Measurements from ENCODE around the gene EPB41L4B.
"Not testable (repeated sequence)": the region's sequence is repeated elsewhere in the genome, so short reads cannot be mapped to it uniquely, and the experiment has no call there.

EPB41L4B gene

GRCh38 chr9:109297899-109298298, 23.0 kb downstream of the EPB41L4B start:
- no peak for DNase-seq (ENCODE audit: low read depth in 2 of 2)

- DNase-seq (ENCODE audit: low read depth in 2 of 2): no peak
Measured at GRCh38 chr9:109295221-109296130, 25.4 kb downstream of the EPB41L4B start.

- no peak for DNase-seq (ENCODE audit: low read depth in 2 of 2)
Measured at GRCh38 chr9:109290385-109290784, 30.5 kb downstream of the EPB41L4B start.

- DNase-seq (ENCODE audit: low read depth in 2 of 2): no peak
Measured at GRCh38 chr9:109289931-109290330, 30.9 kb downstream of the EPB41L4B start.

- no peak for DNase-seq (ENCODE audit: low read depth in 2 of 2)
Measured at GRCh38 chr9:109289186-109289585, 31.7 kb downstream of the EPB41L4B start.

GRCh38 chr9:109286981-109287380, 33.9 kb downstream of the EPB41L4B start:
- DNase-seq (ENCODE audit: low read depth in 2 of 2): no peak

- DNase-seq (ENCODE audit: low read depth in 2 of 2): no peak
Measured at GRCh38 chr9:109286571-109286977, 34.3 kb downstream of the EPB41L4B start.

GRCh38 chr9:109283672-109284071, 37.2 kb downstream of the EPB41L4B start:
- DNase-seq (ENCODE audit: low read depth in 2 of 2): not testable (repeated sequence)

- DNase-seq (ENCODE audit: low read depth in 2 of 2): no peak
Measured at GRCh38 chr9:109283012-109283411, 37.8 kb downstream of the EPB41L4B start.

GRCh38 chr9:109282302-109282701, 38.6 kb downstream of the EPB41L4B start:
- DNase-seq (ENCODE audit: low read depth in 2 of 2): no peak

GRCh38 chr9:109281518-109281917, 39.3 kb downstream of the EPB41L4B start:
- DNase-seq (ENCODE audit: low read depth in 2 of 2): no peak

- no peak for DNase-seq (ENCODE audit: low read depth in 2 of 2)
Measured at GRCh38 chr9:109278848-109279247, 42.0 kb downstream of the EPB41L4B start.

GRCh38 chr9:109278216-109278615, 42.6 kb downstream of the EPB41L4B start:
- no peak for DNase-seq (ENCODE audit: low read depth in 2 of 2)

- no peak for DNase-seq (ENCODE audit: low read depth in 2 of 2)
Measured at GRCh38 chr9:109277451-109277850, 43.4 kb downstream of the EPB41L4B start.

- DNase-seq (ENCODE audit: low read depth in 2 of 2): no peak
Measured at GRCh38 chr9:109276469-109277440, 44.1 kb downstream of the EPB41L4B start.

- no peak for DNase-seq (ENCODE audit: low read depth in 2 of 2)
Measured at GRCh38 chr9:109274884-109275730, 45.8 kb downstream of the EPB41L4B start.

- DNase-seq (ENCODE audit: low read depth in 2 of 2): no peak
Measured at GRCh38 chr9:109273869-109274268, 47.0 kb downstream of the EPB41L4B start.

- DNase-seq (ENCODE audit: low read depth in 2 of 2): no peak
Measured at GRCh38 chr9:109272745-109273144, 48.1 kb downstream of the EPB41L4B start.

GRCh38 chr9:109272045-109272444, 48.8 kb downstream of the EPB41L4B start:
- DNase-seq (ENCODE audit: low read depth in 2 of 2): no peak

- no peak for DNase-seq (ENCODE audit: low read depth in 2 of 2)
Measured at GRCh38 chr9:109270971-109271925, 49.6 kb downstream of the EPB41L4B start.

All from stimulated activated CD8-positive, alpha-beta memory T cell treated with anti-CD3 and anti-CD28 coated beads, Interleukin-15, amount 100 ng/mL, for 4 hours (primary cell).